HEK293 (cell line): ENCODE measurements around the gene RFX2.

Experiments used
- ZNF146 ChIP-seq: fragments of 450-650 bp; formaldehyde crosslinking; IDR thresholded peaks from 2 replicates; pipeline ENCODE4 v1.5.1; 2016; ENCODE audit warnings: missing biosample characterization, missing genetic modification characterization
- ZNF510 ChIP-seq: fragments of 450-650 bp; formaldehyde crosslinking; IDR thresholded peaks from 2 replicates; pipeline ENCODE4 v1.5.1; 2018; ENCODE audit warnings: mild to moderate bottlenecking, missing genetic modification characterization, missing biosample characterization; ENCODE audit not compliant: insufficient replicate concordance
- TF ChIP-seq, protein P1 (sequence below): fragments of 450-650 bp; formaldehyde crosslinking; IDR thresholded peaks from 2 replicates; pipeline ENCODE4 v1.5.1; 2016; ENCODE audit warnings: missing biosample characterization, missing genetic modification characterization
- TF ChIP-seq, protein P2 (sequence below): fragments of 450-650 bp; formaldehyde crosslinking; IDR thresholded peaks from 2 replicates; pipeline ENCODE4 v1.5.1; 2016; ENCODE audit warnings: missing biosample characterization, missing genetic modification characterization

DNA sequence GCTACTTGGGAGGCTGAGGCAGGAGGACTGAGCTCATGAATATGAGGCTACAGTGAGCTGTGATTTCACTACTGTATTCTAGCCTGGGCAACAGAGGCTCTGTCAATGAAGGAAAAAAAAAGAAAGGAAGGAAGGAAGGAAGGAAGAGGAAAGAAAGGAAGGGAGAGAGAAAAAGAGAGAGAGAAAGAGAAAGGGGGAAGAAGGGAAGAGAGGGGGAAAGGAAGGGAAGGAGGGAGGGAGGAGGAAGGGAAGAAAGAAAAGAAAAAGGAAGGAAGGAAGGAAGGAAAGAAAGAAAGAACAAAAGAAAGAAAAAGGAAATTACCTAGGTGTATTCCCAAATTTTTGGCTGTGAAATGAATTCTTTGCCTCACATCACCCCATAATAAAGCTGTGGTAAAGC is 7.2 kb upstream of the RFX2 start:
- TF ChIP-seq ZNF510 (tag by site-specific recombination): no peak
- TF ChIP-seq, protein P1, sequence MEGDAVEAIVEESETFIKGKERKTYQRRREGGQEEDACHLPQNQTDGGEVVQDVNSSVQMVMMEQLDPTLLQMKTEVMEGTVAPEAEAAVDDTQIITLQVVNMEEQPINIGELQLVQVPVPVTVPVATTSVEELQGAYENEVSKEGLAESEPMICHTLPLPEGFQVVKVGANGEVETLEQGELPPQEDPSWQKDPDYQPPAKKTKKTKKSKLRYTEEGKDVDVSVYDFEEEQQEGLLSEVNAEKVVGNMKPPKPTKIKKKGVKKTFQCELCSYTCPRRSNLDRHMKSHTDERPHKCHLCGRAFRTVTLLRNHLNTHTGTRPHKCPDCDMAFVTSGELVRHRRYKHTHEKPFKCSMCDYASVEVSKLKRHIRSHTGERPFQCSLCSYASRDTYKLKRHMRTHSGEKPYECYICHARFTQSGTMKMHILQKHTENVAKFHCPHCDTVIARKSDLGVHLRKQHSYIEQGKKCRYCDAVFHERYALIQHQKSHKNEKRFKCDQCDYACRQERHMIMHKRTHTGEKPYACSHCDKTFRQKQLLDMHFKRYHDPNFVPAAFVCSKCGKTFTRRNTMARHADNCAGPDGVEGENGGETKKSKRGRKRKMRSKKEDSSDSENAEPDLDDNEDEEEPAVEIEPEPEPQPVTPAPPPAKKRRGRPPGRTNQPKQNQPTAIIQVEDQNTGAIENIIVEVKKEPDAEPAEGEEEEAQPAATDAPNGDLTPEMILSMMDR: no peak
- no peak for TF ChIP-seq ZNF146 (tag by site-specific recombination)
- TF ChIP-seq, protein P2, sequence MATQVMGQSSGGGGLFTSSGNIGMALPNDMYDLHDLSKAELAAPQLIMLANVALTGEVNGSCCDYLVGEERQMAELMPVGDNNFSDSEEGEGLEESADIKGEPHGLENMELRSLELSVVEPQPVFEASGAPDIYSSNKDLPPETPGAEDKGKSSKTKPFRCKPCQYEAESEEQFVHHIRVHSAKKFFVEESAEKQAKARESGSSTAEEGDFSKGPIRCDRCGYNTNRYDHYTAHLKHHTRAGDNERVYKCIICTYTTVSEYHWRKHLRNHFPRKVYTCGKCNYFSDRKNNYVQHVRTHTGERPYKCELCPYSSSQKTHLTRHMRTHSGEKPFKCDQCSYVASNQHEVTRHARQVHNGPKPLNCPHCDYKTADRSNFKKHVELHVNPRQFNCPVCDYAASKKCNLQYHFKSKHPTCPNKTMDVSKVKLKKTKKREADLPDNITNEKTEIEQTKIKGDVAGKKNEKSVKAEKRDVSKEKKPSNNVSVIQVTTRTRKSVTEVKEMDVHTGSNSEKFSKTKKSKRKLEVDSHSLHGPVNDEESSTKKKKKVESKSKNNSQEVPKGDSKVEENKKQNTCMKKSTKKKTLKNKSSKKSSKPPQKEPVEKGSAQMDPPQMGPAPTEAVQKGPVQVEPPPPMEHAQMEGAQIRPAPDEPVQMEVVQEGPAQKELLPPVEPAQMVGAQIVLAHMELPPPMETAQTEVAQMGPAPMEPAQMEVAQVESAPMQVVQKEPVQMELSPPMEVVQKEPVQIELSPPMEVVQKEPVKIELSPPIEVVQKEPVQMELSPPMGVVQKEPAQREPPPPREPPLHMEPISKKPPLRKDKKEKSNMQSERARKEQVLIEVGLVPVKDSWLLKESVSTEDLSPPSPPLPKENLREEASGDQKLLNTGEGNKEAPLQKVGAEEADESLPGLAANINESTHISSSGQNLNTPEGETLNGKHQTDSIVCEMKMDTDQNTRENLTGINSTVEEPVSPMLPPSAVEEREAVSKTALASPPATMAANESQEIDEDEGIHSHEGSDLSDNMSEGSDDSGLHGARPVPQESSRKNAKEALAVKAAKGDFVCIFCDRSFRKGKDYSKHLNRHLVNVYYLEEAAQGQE (tag by site-specific recombination): no peak
